HepG2 (cell line): Measurements from ENCODE around the gene EIF6. TPM values are rescaled to one million over a fixed set of nuclear protein-coding genes. Genes with fewer than 3 reads are reported as not detected.

Experiments used
- GMEB1 ChIP-seq: sonication (generic); formaldehyde crosslinking; IDR thresholded peaks from 2 replicates; pipeline ENCODE4 v1.5.1; 2020; ENCODE audit warnings: missing genetic modification reagents, mild to moderate bottlenecking, borderline replicate concordance
- HNRNPLL ChIP-seq: fragments of 200-400 bp; formaldehyde crosslinking; IDR thresholded peaks from 2 replicates; pipeline ENCODE4 v1.6.1; 2017; ENCODE audit warnings: mild to moderate bottlenecking, low read depth, low read length; ENCODE audit not compliant: poor library complexity, severe bottlenecking
- KDM2A ChIP-seq: sonication (generic); formaldehyde crosslinking; IDR thresholded peaks from 2 replicates; pipeline ENCODE4 v1.4.0; 2020; ENCODE audit warnings: low read depth, missing genetic modification reagents, borderline replicate concordance
- KLF13 ChIP-seq: sonication (generic); formaldehyde crosslinking; IDR thresholded peaks from 2 replicates; pipeline ENCODE4 v1.4.0; 2020; ENCODE audit warnings: mild to moderate bottlenecking, missing genetic modification reagents
- LRRFIP1 ChIP-seq: sonication (generic); formaldehyde crosslinking; conservative IDR thresholded peaks from 2 replicates; pipeline ENCODE4 v1.4.0; 2020; ENCODE audit warnings: missing genetic modification reagents
- PAXIP1 ChIP-seq: sonication (generic); formaldehyde crosslinking; conservative IDR thresholded peaks from 2 replicates; pipeline ENCODE4 v1.4.0; 2020; ENCODE audit warnings: mild to moderate bottlenecking, missing genetic modification reagents, moderate library complexity
- PITX1 ChIP-seq: sonication (generic); formaldehyde crosslinking; IDR thresholded peaks from 2 replicates; pipeline ENCODE4 v1.5.1; 2020; ENCODE audit warnings: mild to moderate bottlenecking, missing genetic modification reagents
- RNF2 ChIP-seq: fragments of 450-650 bp; conservative IDR thresholded peaks from 2 replicates; pipeline ENCODE4 v1.6.1; 2016; ENCODE audit warnings: low read depth
- ZBTB10 ChIP-seq: sonication (generic); formaldehyde crosslinking; IDR thresholded peaks from 2 replicates; pipeline ENCODE4 v1.4.0; 2020; ENCODE audit warnings: missing genetic modification reagents, borderline replicate concordance
- ZBTB33 ChIP-seq: sonication (generic); formaldehyde crosslinking; IDR thresholded peaks from 2 replicates; pipeline ENCODE4 v1.4.0; 2020; ENCODE audit warnings: missing genetic modification reagents
- ZNF547 ChIP-seq: sonication (generic); formaldehyde crosslinking; IDR thresholded peaks from 2 replicates; pipeline ENCODE4 v1.5.1; 2020; ENCODE audit warnings: mild to moderate bottlenecking, missing genetic modification reagents
- ZNF660 ChIP-seq: sonication (generic); formaldehyde crosslinking; IDR thresholded peaks from 2 replicates; pipeline ENCODE4 v1.5.1; 2020; ENCODE audit warnings: mild to moderate bottlenecking, low read depth, missing genetic modification reagents, borderline replicate concordance
- ZNF720 ChIP-seq: sonication (generic); formaldehyde crosslinking; IDR thresholded peaks from 2 replicates; pipeline ENCODE4 v1.4.0; 2020; ENCODE audit warnings: missing genetic modification reagents
- polyA plus RNA-seq, 8 experiments: library from polyadenylated mRNA; depleted of rRNA in 3 of 8; stranded (reverse) in 7 of 8; unstranded in 1 of 8; fragments of >200 nt; fragmentation: Illumina TruSeq in 4 of 8; extraction: Trizol in 4 of 8; gene quantifications; 2 replicates each; pipeline versions ENCODE4 v1.2.1 to v1.2.3, GENCODE V29; 2011 to 2016; ENCODE audit warnings: low read depth in 4 of 8, missing spikeins in 1 of 8, mixed read lengths in 1 of 8; ENCODE audit not compliant: insufficient read depth in 1 of 8
- total RNA-seq, 5 experiments: library from RNA; depleted of rRNA; stranded (reverse); fragments of >200 nt; fragmentation: Illumina TruSeq; extraction: Trizol; gene quantifications; 2 replicates each; pipeline ENCODE4 v1.2.3, GENCODE V29; 2016; ENCODE audit warnings: low read depth in 1 of 5

The EIF6 gene
- total and polyA plus RNA-seq, 2 of the 13 experiments (the other 11 are each of a cell fraction or from before 2014, with no cell fraction given), result 462 to 466 TPM

GRCh38 chr20:35269055-35269781 lies 15.4 kb downstream of the EIF6 start (continued):
- TF ChIP-seq ZBTB33 (CRISPR knock-in tag) (no peak), GMEB1 (CRISPR knock-in tag) (peak; percentile 36; the same call in 1 of the 2 replicates), PITX1 (CRISPR knock-in tag) (peak; percentile 41), LRRFIP1 (CRISPR knock-in tag) (no peak), PAXIP1 (CRISPR knock-in tag) (peak; percentile 32), ZNF720 (no peak), ZBTB10 (CRISPR knock-in tag) (no peak), RNF2 (0 out of 2 replicates have a peak, but pooled peaks have one; percentile 28), ZNF660 (no peak), HNRNPLL (peak; percentile 37), KLF13 (no peak), KDM2A (CRISPR knock-in tag) (peak; percentile 83), ZNF547 (CRISPR knock-in tag) (no peak; the same call in 1 of the 2 replicates)
